ENCODE measurements around the gene CAMK2N2. TPM values are rescaled to one million over a fixed set of nuclear protein-coding genes. Genes with fewer than 3 reads are reported as not detected.

CAMK2N2 gene
- total and polyA plus RNA-seq, 2 experiments from 2014 or later: 0.11 TPM; not detected in 1

GRCh38 chr3:184282941-184283340, 21.6 kb upstream of the CAMK2N2 start:
- Histone ChIP-seq H3K36me3 (ENCODE audit: low read depth) (no peaks in the 10 kb centered on the region), H3K4me3 (no peak overlapping the region), H3K4me1 (ENCODE audit: insufficient read depth) (no peaks in the 10 kb centered on the region), H3K79me2 (ENCODE audit: insufficient read depth) (no peaks in the 10 kb centered on the region), H4K20me1 (ENCODE audit: insufficient read depth) (no peaks in the 10 kb centered on the region), H3K9me2 (ENCODE audit: insufficient read depth) (no peaks in the 10 kb centered on the region), H2AFZ (no peak overlapping the region), H3K27me3 (replicated peaks; ENCODE audit: insufficient read depth) (peaks cover 12% of the 10 kb centered on the region), H3K9me3 (ENCODE audit: low read depth) (no peaks in the 10 kb centered on the region), H3K4me2 (ENCODE audit: unreplicated experiment) (no peak overlapping the region), H3K9ac (no peak overlapping the region), H3F3A (ENCODE audit: insufficient read depth) (no peaks in the 10 kb centered on the region), H3K27ac (no peak overlapping the region)
- in situ Hi-C loops (cut with MboI): loop anchor here (10.0 kb wide), 1 partner anchor 388 kb away; no protein-coding TSS in a partner anchor
- WGBS, 2 experiments (ENCODE audit: low coverage in 1 of 2, low lambda C conversion rate in 2 of 2, missing lambda C conversion rate in 2 of 2): 82 to 88% methylated on average over 4 of the region's 4 CpGs
- TF ChIP-seq EZH2 (IDR thresholded peaks at IDR 0.05; ENCODE audit: insufficient read depth, poor library complexity, severe bottlenecking): no peak
- TF ChIP-seq EZH2phosphoT487 (IDR thresholded peaks at IDR 0.05; ENCODE audit: insufficient read depth, low read depth): no peak
- peak; percentile 27 for DNase-seq

GRCh38 chr3:184277366-184277765, 16.0 kb upstream of the CAMK2N2 start:
- Histone ChIP-seq H3K27ac (no peak overlapping the region), H3K4me1 (ENCODE audit: insufficient read depth) (no peaks in the 10 kb centered on the region), H3K9me3 (ENCODE audit: low read depth) (no peaks in the 10 kb centered on the region), H2AFZ (no peak overlapping the region), H3F3A (ENCODE audit: insufficient read depth) (no peaks in the 10 kb centered on the region), H3K79me2 (ENCODE audit: insufficient read depth) (no peaks in the 10 kb centered on the region), H3K27me3 (replicated peaks; ENCODE audit: insufficient read depth) (peaks cover 16% of the 10 kb centered on the region), H3K9ac (no peak overlapping the region), H4K20me1 (ENCODE audit: insufficient read depth) (no peaks in the 10 kb centered on the region), H3K4me3 (no peak overlapping the region), H3K9me2 (ENCODE audit: insufficient read depth) (no peaks in the 10 kb centered on the region), H3K4me2 (ENCODE audit: unreplicated experiment) (no peak overlapping the region), H3K36me3 (ENCODE audit: low read depth) (no peaks in the 10 kb centered on the region)
- TF ChIP-seq EZH2 (IDR thresholded peaks at IDR 0.05; ENCODE audit: insufficient read depth, poor library complexity, severe bottlenecking) (no peak), EZH2phosphoT487 (IDR thresholded peaks at IDR 0.05; ENCODE audit: insufficient read depth, low read depth) (no peak)
- in situ Hi-C loops (cut with MboI): no loop called here
- 75 to 84% methylated on average over 6 of the region's 6 CpGs for WGBS, 2 experiments (ENCODE audit: low coverage in 1 of 2, low lambda C conversion rate in 2 of 2, missing lambda C conversion rate in 2 of 2)
- DNase-seq: no peak

GRCh38 chr3:184275961-184276910, 14.9 kb upstream of the CAMK2N2 start, which contains the start of gene ECE2:
TSS of gene ECE2 (plus strand) at chr3:184276022. CDS start at chr3:184276154, 132 bp downstream.
- H3F3A ChIP-seq (ENCODE audit: insufficient read depth): no peaks in the 10 kb centered on the region
- no peaks in the 10 kb centered on the region for H3K36me3 ChIP-seq (ENCODE audit: low read depth)
- no peaks in the 10 kb centered on the region for H3K9me3 ChIP-seq (ENCODE audit: low read depth)
- no peak within 1 kb of the TSS for H3K27ac ChIP-seq
- 11 to 24% methylated on average over 19 to 55 of the region's 65 CpGs for WGBS, 2 experiments (ENCODE audit: low coverage in 1 of 2, low lambda C conversion rate in 2 of 2, missing lambda C conversion rate in 2 of 2)
- H3K4me1 ChIP-seq (ENCODE audit: insufficient read depth): no peaks in the 10 kb centered on the region
- peak; percentile 12 for TF ChIP-seq EZH2 (IDR thresholded peaks at IDR 0.05; ENCODE audit: insufficient read depth, poor library complexity, severe bottlenecking)
- TF ChIP-seq EZH2phosphoT487 (IDR thresholded peaks at IDR 0.05; ENCODE audit: insufficient read depth, low read depth): no peak
- no peaks in the 10 kb centered on the region for H4K20me1 ChIP-seq (ENCODE audit: insufficient read depth)
- no peak within 1 kb of the TSS for H3K9ac ChIP-seq
- H3K27me3 ChIP-seq (replicated peaks; ENCODE audit: insufficient read depth): peaks cover 16% of the 10 kb centered on the region
- H3K4me2 ChIP-seq (ENCODE audit: unreplicated experiment): no peak within 1 kb of the TSS
- H2AFZ ChIP-seq: no peak within 1 kb of the TSS
- no peaks in the 10 kb centered on the region for H3K79me2 ChIP-seq (ENCODE audit: insufficient read depth)
- peak; percentile 66 for DNase-seq
- H3K4me3 ChIP-seq: peak within 1 kb of the TSS; percentile 40; the same call in 1 of the 2 replicates
- no peaks in the 10 kb centered on the region for H3K9me2 ChIP-seq (ENCODE audit: insufficient read depth)
- in situ Hi-C loops (cut with MboI): no loop called here

GRCh38 chr3:184275381-184275701, 14.0 kb upstream of the CAMK2N2 start:
- Histone ChIP-seq H3K36me3 (ENCODE audit: low read depth) (no peaks in the 10 kb centered on the region), H3K27ac (no peak overlapping the region), H3K4me1 (ENCODE audit: insufficient read depth) (no peaks in the 10 kb centered on the region), H4K20me1 (ENCODE audit: insufficient read depth) (no peaks in the 10 kb centered on the region), H2AFZ (no peak overlapping the region), H3K9me2 (ENCODE audit: insufficient read depth) (no peaks in the 10 kb centered on the region), H3K9ac (no peak overlapping the region), H3K4me2 (ENCODE audit: unreplicated experiment) (no peak overlapping the region), H3K4me3 (peak overlapping the region; percentile 40; the same call in 1 of the 2 replicates), H3K79me2 (ENCODE audit: insufficient read depth) (no peaks in the 10 kb centered on the region), H3K9me3 (ENCODE audit: low read depth) (no peaks in the 10 kb centered on the region), H3F3A (ENCODE audit: insufficient read depth) (no peaks in the 10 kb centered on the region), H3K27me3 (replicated peaks; ENCODE audit: insufficient read depth) (peaks cover 16% of the 10 kb centered on the region)
- in situ Hi-C loops (cut with MboI): no loop called here
- DNase-seq: no peak
- TF ChIP-seq EZH2phosphoT487 (IDR thresholded peaks at IDR 0.05; ENCODE audit: insufficient read depth, low read depth): no peak
- WGBS, 2 experiments (ENCODE audit: low coverage in 1 of 2, low lambda C conversion rate in 2 of 2, missing lambda C conversion rate in 2 of 2): 62 to 63% methylated on average over 12 of the region's 12 CpGs
